IPS DF 19.7 (cell line): ENCODE data around the gene SEC23B.
"Not testable (repeated sequence)": the region's sequence is repeated elsewhere in the genome, so short reads cannot be mapped to it uniquely, and the experiment has no call there.

Experiments used
- DNase-seq: peaks from one replicate; pipeline ENCODE4 v3.0.0-alpha.2; 2013; ENCODE audit warnings: low read depth, low spot score

Gene SEC23B

DNA sequence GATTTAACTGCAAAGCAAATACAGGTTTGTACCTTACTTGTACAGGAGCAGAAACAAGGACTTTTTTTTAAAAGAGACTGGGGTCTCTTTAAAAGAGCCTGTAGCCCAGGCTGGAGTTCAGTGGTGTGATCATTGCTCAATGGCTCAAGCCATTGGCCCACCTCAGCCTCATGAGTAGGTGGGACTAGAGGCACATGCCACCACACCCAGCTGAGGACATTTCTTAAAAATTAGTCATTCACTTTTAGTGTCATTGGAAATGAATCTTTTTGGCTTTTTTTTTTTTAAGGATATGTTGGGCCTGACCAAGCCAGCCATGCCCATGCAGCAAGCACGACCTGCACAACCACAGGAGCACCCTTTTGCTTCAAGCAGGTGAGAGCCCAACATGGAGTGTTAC, 16.9 kb downstream of the SEC23B start:
- no peak for DNase-seq

GRCh38 chr20:18526761-18527160, 19.0 kb downstream of the SEC23B start:
- not testable (repeated sequence) for DNase-seq

GRCh38 chr20:18527339-18527738, 19.6 kb downstream of the SEC23B start:
- no peak for DNase-seq

- no peak for DNase-seq
Measured at GRCh38 chr20:18527836-18528235, 20.1 kb downstream of the SEC23B start.

DNA sequence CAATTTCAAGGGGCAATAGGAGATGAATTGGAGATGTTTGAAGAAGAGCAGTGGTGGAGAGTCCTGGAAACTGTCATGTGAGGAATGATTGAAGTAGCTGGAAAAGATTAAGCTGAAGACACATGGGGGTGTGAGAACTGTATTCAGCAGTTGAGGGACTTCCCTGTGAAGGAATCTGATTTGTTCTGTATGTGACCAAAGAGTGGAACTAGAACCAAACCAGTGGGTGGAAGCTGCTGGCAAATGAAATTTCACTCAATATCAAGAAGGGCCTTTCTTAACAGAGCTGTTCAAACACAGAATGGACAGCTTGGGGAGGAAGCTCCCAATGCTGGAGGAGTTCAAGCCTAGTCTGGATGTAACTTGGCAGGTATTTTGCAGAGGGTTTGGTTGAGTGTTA, 21.3 kb downstream of the SEC23B start:
- DNase-seq = no peak

DNA sequence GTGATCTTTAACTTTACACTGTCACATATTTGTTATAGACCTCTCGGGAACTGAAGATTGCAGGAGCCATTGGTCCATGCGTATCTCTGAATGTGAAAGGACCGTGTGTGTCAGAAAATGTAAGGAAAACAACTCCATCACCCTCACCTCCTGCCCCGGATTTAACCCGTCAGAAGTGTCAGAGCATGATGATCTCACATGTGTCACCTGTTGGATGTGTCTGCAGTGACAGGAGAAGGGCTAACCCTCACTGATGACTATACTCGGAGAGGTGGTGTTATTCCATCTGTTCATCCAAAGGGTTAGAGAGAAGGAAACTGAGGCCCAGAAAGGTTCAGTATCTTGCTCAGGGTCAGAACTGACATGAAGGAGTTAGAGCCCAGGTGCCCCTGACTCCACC, 24.9 kb downstream of the SEC23B start:
- no peak for DNase-seq

DNA sequence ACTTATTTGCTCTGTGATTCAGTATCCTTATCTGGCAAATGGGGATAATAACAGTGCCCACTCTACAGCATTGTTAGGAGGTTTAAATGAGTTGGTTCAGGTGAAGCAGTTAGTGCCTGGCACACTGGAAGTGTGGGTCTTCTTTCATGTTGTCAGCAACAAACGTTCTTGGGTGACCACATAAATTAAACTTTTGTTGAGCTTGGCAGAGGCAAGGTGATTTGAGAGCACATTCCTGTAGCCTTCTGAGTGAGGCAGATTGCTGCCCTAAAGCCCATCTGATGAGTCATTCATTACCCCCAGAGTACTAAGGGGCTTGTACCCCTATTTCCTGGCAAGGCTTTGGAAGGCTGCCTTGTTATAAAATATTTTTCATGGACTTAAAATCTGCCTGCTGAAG, 25.8 kb downstream of the SEC23B start:
- no peak for DNase-seq

- no peak for DNase-seq
Measured at GRCh38 chr20:18533978-18534644, 26.4 kb downstream of the SEC23B start.

DNA sequence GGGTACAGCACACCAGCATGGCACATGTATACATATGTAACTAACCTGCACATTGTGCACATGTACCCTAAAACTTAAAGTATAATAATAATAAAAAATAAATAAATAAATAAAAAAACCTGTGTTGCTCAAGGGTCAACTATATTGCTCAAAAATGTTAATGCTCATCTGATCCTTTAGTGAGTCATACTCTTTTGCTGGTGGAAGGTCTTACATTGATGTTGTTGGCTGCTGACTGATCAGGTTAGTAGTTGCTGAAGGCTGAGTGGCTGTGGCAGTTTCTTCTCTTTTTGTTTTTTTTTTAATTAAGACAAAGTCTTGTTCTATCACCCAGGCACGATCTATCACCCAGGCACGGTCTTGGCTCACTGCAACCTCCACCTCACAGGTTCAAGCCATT, 29.9 kb downstream of the SEC23B start:
- no peak for DNase-seq

DNA sequence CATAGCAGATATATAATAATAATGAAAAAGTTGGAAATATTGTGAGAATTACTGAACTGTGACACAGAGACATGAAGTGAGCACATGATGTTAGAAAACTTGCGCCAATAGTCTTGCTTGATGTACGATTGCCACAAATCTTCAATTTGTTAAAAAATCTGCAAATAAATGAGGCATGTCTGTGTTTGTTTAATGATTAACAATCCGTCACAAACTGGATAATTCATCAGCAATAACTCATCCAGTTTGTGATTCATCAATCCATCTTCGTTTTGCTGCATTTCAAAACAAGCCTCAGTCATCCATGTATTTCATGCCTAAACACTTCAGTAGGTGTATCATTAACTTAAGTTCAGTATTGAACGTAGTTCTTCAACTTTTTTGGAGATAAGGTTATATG, 34.0 kb downstream of the SEC23B start:
- DNase-seq = no peak

GRCh38 chr20:18543216-18543615, 35.5 kb downstream of the SEC23B start:
- DNase-seq = no peak

DNA sequence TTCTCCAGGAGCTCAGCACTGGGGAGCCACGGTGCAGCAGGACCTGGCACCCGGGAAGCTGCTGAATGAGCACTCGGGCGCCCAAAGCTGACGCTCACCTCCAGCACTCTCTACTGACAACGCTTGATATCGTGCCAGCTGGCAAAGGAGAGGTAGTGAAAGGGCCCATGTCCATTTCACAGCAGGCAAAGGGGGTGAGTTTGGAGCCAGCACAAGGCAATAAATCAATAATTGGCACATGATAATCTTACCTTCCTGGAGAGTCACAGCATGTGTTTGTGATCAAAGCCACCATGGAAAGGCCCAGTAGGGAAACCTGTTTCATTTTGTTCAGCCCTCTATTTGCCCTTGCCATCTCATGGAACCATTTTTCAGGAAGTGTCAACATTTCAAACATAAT, 36.2 kb downstream of the SEC23B start:
- no peak for DNase-seq

DNA sequence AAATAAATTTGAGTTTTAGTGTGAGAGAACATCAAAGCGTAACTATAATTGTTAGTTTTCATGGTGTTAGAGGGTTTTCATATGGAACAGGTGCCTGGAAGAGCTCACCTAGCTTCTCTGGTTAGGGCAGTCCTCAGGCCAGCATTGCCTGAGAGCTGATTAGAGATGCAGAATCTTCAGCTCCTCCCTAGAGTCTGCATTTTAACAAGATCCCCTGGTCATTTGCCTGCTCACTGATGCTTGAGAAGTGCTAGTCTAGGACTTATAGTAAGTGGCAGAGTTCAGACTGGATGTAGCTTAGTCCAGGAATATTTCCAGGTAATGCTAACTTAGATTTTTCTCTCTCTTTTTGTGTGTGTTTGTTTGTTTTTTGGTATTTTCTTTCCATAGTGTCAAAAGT, 37.8 kb downstream of the SEC23B start:
- DNase-seq = no peak

DNA sequence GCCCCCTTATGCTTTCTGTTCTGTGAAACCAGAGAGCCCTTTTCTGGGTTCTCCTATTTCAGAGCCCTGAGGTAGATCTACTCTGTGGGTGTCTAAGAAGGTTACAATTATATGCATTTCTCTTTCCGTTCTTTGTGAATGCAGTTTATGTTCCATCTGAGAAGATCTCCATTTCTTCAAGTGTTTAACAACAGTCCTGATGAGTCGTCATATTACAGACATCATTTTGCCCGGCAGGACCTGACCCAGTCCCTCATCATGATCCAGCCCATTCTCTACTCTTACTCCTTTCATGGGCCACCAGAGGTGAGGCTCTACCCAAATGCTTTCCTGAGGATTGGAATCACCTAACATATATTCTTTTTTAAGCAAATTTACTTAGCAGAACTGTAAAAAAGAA, 40.7 kb downstream of the SEC23B start:
- DNase-seq = no peak

DNA sequence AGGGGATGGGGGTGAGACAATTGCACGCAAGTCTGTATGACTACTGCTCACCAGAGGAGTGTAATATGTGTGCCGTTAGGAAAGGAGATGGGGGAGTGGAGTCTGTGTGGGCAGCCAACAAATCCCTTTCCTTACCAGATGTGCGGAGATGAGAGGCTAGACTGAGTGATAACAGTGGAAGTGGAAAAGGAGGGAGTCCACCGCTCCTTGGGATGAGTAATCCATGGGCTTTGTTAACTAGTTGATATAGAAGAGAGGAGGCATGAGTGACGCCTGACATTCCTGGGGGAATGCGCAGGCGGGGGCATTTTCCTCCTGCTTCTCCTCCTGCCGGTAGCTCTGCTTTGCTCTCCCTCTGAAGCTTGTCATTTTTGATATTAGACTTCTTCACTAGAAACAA, 46.0 kb downstream of the SEC23B start:
- no peak for DNase-seq

GRCh38 chr20:18566892-18567738, 59.4 kb downstream of the SEC23B start, which contains the start of gene SMIM26:
SMIM26 (plus strand) TSS chr20:18567432; CDS start chr20:18567479, 47 bp downstream.
- peak; percentile 86 for DNase-seq

GRCh38 chr20:18567739-18568091, 60.0 kb downstream of the SEC23B start:
- no peak for DNase-seq

DNA sequence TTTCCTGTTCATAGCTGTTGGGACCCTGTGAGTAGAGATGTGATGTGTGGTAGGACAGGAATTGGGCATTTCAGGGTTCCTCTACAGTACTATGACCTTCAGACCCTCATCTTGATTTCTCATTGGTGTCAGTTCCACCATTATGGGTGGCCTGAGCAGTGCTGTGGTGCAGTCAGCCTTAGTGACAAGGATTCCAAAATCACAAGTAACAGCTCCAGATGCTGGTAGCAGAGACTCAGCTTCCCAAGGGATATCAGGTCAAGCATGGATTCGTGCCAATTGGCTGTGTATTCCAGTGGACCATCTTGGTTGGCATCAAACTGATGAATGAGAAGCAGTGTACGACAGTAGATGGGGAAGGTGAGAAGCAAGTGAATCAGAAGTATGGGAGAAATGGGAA, 63.3 kb downstream of the SEC23B start:
- no peak for DNase-seq

GRCh38 chr20:18571578-18571977, 63.8 kb downstream of the SEC23B start:
- DNase-seq = no peak

- DNase-seq = no peak
Measured at GRCh38 chr20:18577942-18578341, 70.2 kb downstream of the SEC23B start.

DNA sequence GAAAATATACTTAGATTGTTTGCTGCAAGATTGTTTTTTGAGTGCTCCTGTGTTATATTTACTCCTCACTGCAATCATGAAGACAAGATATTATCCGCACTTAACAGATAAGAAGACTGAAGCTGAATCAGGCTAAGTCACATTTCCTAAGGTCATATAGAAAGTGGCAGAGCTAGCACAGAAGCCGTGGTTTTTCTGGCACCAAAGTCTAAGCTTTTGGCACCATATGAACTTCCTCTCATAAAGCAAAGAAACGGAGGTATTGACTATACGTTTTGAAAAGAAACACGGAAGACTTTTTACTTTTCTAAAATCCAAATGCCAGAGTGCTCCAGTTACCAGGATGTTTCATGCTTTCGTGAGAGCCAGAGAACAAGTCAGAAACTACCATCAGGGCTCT, 70.8 kb downstream of the SEC23B start:
- no peak for DNase-seq

GRCh38 chr20:18580012-18580411, 72.3 kb downstream of the SEC23B start:
- DNase-seq = no peak

- DNase-seq = peak; percentile 86
Measured at GRCh38 chr20:18585134-18585533, 77.4 kb downstream of the SEC23B start.
